ENCODE data around the gene COA6.
"Not testable (repeated sequence)": the region's sequence is repeated elsewhere in the genome, so short reads cannot be mapped to it uniquely, and the experiment has no call there.

Gene COA6

GRCh38 chr1:234369784-234370183 lies 3.5 kb upstream of the COA6 start:
- DNase-seq (ENCODE audit: low spot score): peak; percentile 36

DNA sequence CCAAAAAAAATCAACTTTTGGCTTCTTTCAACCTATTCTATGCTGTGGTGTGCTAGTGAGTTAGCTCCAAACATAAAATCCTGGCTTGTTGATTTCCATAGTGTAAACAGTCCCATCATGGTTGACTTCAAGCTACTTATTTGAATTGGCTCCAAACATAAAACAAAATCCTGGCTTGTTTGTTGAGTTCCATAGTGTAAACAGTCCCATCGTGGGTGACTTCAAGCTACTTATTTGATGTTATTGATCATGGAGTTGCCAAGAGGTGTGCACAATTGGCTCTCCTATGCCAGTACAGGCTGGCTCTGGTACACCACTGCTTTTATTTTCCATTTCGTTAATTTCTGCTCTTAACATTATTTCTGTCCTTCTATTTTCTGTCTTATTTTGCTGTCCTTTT lies 1.8 kb upstream of the COA6 start:
- DNase-seq (ENCODE audit: low spot score): no peak

DNA sequence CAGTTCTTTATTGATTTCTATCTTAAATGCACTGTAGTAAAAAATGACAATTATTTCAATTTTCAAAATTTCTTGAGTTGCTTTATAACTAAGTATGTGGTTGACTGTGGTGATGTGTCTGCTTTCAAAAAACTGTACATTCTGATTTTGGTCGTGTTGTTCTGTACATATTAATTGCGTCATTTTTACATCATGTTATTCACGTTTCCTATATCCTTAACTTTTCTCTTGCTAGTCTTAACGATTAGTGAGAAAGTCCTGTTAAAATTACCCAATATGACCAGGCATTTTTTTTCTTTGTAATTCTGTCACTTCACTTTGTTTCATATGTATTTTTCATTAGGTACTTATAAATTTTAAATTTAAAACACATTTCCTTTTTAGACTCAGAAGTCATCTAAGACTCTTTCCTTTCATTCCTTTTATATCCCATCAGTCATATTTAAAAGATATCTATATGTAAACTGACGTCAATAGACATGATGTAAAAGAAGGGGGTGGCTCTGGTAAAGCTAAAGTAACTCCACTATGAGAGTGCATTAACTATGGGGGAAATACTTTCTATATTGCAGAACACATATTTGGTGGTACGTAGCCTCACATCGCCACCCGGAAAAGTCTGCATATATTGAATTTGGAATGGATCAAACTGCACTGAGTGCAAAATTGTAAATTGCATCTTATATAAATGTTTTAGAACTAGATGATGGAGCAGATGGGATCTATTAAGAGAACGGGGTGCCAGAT lies 1.1 kb upstream of the COA6 start:
- no peak for DNase-seq (ENCODE audit: low spot score)

DNA sequence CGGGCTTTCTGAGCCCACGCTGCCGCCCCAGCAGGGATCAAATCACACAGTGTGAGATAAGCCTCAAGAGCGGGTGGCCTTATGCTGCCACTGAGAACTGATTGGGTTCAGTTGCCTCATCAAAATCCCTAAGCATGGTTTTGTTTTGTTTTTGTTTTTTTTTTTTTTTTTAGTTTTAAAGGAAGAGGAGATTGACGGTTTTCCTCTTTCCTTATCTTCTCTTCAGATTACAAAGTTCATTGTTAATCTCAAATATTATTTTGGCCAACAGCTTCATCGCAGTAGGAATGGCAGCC lies 651 bp downstream of the COA6 start:
- DNase-seq (ENCODE audit: low spot score): no peak

DNA sequence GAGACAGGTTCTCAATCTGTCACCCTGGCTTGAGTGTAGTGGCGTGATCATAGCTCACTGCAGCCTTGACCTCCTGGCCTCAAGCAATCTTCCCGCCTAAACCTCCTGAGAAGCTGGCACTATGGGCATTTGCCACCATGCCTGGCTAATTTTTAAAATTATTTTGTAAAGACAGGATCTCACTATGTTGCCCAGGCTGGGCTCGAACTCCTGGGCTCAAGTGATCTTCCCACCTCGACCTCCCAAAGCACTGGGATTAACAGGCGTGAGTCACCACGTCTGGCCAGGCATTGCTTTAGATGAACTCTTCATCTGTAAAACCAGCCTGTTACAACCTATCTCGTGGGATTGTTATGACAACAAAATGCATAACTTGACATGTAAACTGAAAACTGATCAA lies 2.4 kb downstream of the COA6 start:
- DNase-seq (ENCODE audit: low spot score): no peak

DNA sequence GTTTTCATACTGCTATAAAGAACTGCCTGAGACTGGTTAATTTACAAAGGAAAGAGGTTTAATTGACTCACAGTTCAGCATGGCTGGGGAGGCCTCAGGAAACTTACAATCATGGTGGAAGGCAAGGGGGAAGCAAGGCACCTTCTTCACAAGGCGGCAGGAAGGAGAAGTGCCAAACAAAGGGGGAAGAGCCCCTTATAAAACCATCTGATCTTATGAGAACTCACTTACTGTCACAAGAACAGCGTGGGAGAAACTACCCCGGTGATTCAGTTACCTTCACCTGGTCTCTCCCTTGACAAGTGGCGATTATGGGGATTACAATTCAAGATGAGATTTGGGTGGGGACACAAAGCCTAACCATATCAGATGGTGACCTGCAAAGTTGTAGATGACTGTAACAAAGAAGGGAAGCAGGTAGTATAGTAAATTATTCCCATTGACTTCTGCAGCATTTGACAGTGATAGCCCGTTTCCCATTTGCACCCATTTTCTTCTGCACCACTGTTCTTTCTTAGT lies 6.4 kb downstream of the COA6 start:
- DNase-seq (ENCODE audit: low spot score): not testable (repeated sequence)

GRCh38 chr1:234381699-234382555 lies 8.7 kb downstream of the COA6 start:
- DNase-seq (ENCODE audit: low spot score): no peak

DNA sequence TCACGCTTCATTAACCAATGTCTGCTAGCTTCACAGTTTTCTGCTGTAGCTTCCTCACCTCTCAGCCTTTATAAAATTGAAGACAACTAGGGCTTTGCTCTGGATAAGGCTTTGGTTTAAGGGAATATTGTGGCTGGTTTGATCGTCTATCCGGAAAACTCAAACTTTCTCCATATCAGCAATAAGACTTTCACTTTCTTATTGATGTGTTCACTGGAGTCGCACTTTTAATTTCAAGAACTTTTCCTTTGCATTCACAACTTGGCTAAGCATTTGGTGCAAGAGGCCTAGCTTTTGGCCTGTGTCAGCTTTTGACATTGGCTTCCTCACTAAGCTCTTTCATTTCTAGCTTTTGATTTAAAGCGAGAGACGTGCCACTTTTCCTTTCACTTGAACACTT lies 12.9 kb downstream of the COA6 start:
- peak; percentile 12 for DNase-seq (ENCODE audit: low spot score)

DNA sequence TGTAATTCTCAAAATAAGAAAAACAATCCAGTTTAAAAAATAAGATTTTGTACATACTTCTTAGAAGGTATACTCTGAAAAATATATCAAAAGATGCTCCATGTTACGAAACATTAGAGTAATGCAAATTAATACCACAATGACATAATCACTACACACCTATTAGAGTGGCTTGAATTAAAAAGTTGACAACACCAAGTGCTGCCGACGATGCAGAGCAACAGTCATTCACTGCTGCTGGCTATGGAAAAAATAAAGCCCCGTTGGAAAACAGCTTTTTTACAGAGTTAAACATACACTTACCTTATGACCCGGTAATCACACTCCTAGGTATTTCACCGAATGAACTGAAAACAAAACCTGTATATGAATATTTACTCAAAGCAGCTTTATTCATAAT lies 14.8 kb downstream of the COA6 start:
- no peak for DNase-seq (ENCODE audit: low spot score)

GRCh38 chr1:234393190-234393589 lies 19.9 kb downstream of the COA6 start:
- DNase-seq (ENCODE audit: low spot score): no peak

- no peak for DNase-seq (ENCODE audit: low spot score)
These were observed 22.0 kb downstream of the COA6 start for GRCh38 chr1:234395297-234395696.

DNA sequence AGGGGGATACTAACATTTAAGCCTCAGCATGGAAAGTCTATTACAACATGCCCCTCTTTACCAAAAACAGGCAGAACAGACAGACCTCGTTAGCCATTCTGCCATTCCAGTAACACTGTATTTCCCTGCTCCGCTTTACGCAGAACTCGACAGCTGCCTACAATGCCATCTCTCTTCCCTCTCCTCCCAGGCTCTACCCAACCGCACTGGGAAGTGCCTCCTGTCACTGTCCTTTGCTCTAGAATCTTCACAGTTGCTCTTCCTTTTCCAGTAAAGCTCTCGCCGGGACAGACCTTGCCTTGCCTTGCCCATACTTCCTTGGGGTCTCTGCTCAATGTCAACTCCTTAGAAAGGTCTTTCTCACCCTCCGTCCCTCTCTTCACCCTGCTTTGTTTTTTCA lies 22.8 kb downstream of the COA6 start:
- no peak for DNase-seq (ENCODE audit: low spot score)

GRCh38 chr1:234396871-234397270 lies 23.6 kb downstream of the COA6 start:
- no peak for DNase-seq (ENCODE audit: low spot score)

- DNase-seq (ENCODE audit: low spot score): no peak
These were observed 24.5 kb downstream of the COA6 start for GRCh38 chr1:234397732-234398131.

- peak; percentile 47 for DNase-seq (ENCODE audit: low spot score)
These were observed 25.7 kb downstream of the COA6 start for GRCh38 chr1:234398849-234399381.

DNA sequence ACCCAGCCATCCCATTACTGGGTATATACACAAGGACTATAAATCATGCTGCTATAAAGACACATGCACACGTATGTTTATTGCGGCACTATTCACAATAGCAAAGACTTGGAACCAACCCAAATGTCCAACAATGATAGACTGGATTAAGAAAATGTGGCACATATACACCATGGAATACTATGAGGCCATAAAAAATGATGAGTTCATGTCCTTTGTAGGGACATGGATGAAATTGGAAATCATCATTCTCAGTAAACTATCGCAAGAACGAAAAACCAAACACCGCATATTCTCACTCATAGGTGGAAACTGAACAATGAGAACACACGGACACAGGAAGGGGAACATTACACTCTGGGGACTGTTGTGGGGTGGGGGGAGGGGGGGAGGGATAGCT lies 26.3 kb downstream of the COA6 start:
- not testable (repeated sequence) for DNase-seq (ENCODE audit: low spot score)

DNA sequence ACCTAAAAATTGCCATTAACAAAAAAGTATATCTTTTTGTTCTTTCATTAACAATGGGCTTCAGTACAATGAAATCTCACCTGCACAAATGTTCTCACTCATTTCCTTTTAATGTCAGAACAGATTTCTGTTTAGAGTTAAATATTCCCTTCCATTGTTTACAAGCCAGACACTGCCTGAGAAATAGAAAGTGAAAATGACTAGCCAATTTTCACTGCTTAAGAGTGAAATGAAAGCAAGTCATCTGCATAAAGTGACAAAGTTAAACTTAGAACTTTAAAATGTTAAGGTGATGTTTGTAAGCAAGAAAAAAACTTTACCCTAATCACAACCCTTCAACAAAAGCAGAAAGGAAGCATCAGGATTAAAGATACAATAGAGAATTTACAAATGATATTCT lies 27.5 kb downstream of the COA6 start:
- DNase-seq (ENCODE audit: low spot score): peak; percentile 37

DNA sequence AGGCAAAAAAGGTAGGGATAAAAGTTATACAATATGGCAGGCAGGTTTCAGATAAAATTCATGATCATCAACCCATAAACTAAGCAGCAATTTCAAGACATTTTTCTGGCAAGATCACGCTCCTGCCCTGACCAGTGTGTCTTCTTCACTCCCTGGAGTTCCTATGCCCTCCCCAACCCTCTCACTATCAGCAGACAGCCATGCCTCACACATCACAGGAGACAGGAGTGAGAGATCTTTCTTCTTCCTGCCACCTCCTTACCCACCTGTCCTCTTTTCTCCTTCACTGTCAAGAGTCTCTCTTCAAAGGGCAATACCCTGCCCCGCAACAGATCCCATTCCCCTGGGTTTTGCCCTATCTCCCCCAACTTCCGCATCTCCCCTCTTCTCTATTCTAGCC lies 28.4 kb downstream of the COA6 start:
- no peak for DNase-seq (ENCODE audit: low spot score)

- no peak for DNase-seq (ENCODE audit: low spot score)
These were observed 29.7 kb downstream of the COA6 start for GRCh38 chr1:234402939-234403338.

DNA sequence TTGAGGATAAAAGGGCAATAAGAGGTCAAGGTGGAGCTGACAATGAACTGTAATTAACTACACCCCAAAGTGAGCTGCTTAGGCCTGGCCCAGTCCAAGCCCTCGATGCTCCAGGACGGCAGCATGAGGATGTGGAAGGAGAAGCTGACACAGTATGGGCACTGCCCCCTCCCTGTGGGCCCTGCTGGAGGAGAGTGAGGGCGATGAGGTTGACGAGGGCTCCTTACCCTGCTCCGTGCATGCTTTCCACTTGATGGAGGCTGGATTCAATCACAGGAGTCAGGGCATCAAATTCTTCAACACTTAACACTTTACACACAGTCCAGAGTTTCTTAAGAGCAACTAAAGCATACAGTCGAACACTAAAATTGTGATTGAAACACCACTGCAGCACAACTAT lies 32.4 kb downstream of the COA6 start:
- no peak for DNase-seq (ENCODE audit: low spot score)

GRCh38 chr1:234406871-234407270 lies 33.6 kb downstream of the COA6 start:
- DNase-seq (ENCODE audit: low spot score): no peak

DNA sequence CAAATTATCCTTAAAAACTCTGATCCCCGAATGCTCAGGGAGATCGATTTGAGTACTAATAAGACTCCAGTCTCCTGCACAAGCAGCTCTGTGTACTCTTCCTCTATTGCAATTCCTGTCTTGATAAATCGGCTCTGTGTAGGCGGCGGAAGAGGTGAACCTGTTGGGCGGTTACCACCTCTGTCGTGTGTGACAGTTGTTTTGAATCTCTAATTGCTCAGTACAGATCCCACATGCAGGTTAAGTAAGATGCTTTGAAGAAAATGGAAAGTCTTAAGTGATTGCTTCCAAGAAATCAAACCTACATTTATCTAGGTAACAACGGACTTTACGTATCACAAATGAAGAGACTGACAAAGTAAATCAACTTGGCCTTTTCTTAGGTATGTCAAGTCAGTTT lies 35.5 kb downstream of the COA6 start:
- peak; percentile 63 for DNase-seq (ENCODE audit: low spot score)

GRCh38 chr1:234409328-234409727 lies 36.1 kb downstream of the COA6 start:
- DNase-seq (ENCODE audit: low spot score): peak; percentile 58
